Activated CD4-positive, alpha-beta T cell treated with anti-CD3 and anti-CD28 coated beads, Interleukin-2, amount 10 ng/mL, durations not matched to agents 24 days and 14 days (primary cell): ENCODE measurements around the gene CSRNP2. TPM values are rescaled to one million over a fixed set of nuclear protein-coding genes. Genes with fewer than 3 reads are reported as not detected.
"Not testable (repeated sequence)": the region's sequence is repeated elsewhere in the genome, so short reads cannot be mapped to it uniquely, and the experiment has no call there.

Source experiments
- DNase-seq: peaks from one replicate; pipeline ENCODE4 v3.0.0; 2022
- H3K27ac Mint-ChIP-seq: one replicate; pipeline ENCODE4 v1.8.0; 2022; ENCODE audit warnings: mild to moderate bottlenecking, mixed read lengths
- H3K27me3 Mint-ChIP-seq: one replicate; pipeline ENCODE4 v1.8.0; 2022; ENCODE audit warnings: mixed read lengths
- H3K36me3 Mint-ChIP-seq: one replicate; pipeline ENCODE4 v1.8.0; 2022; ENCODE audit warnings: low read depth, mild to moderate bottlenecking, mixed read lengths
- H3K4me1 Mint-ChIP-seq: one replicate; pipeline ENCODE4 v1.8.0; 2021; ENCODE audit warnings: mixed read lengths
- H3K4me3 Mint-ChIP-seq: one replicate; pipeline ENCODE4 v1.8.0; 2022; ENCODE audit warnings: mild to moderate bottlenecking, moderate library complexity, mixed read lengths
- H3K9me3 Mint-ChIP-seq: one replicate; pipeline ENCODE4 v1.8.0; 2021; ENCODE audit warnings: mixed read lengths
- intact Hi-C: fragments of 100-400 bp; cut with micrococcal nuclease; formaldehyde crosslinking; loops from one replicate; pipeline ENCODE4 v1.15.1; 2023
- total RNA-seq: library from RNA; stranded (reverse); gene quantifications from 2 replicates; pipeline ENCODE4 v1.2.3, GENCODE V29; 2022

The CSRNP2 gene
- total RNA-seq, 1 donor from 2014 or later: 22.9 TPM

DNA sequence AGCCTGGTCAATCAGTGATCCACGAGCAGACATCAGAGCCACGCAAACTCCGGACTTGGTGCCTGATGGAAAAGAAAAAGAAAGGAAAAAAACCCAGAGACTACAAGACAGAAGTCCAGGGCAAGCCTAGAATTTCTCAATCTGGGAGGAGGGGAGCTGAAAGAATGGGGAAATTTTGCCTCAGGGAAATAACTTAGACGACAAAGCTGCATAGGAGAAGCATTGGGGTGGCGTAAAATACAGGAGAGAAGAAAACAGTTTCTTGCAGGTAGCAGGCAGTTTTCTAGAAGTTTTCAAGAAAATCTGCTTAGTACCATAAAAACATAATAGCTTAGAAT, 54.6 kb downstream of the CSRNP2 start:
- intact Hi-C loops: loop anchor here (1.0 to 10.0 kb wide), 3 partner anchors 203 to 624 kb away; partner anchors contain the start of genes BIN2 and LARP4
- Mint-ChIP-seq H3K27ac (no peak overlapping the region), H3K4me1 (peaks cover 30% of the 10 kb centered on the region), H3K4me3 (no peak overlapping the region), H3K27me3 (peaks cover 9% of the 10 kb centered on the region), H3K9me3 (no peaks in the 10 kb centered on the region), H3K36me3 (peaks cover 7% of the 10 kb centered on the region)
- DNase-seq: no peak

GRCh38 chr12:51028126-51028812, 55.1 kb downstream of the CSRNP2 start:
- H3K4me3 Mint-ChIP-seq: peak overlapping the region; percentile 47

DNA sequence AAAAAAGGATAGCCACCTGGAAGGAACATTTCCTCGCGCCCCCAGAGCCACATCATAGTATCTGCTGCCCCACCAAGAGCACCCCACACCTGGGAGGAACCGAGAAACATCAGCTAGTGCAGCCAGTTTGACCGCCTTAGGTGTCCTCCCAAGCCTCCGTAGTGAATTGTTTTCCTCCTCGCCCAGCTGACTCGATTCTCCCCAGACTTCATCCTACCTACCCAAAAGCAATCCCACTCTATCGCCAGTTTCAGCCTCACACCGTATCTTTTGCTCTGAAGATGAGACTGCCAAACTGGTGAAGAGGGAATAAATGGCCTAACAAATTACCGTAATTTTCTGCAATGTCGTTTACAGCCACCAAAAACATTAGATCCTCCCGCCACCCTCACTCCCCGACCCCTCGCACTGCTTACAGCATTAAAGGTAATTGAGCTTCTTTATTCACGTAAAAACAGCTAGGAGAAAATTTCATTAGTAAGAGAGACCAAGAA, 56.0 kb downstream of the CSRNP2 start:
- Mint-ChIP-seq H3K36me3 (peaks cover 11% of the 10 kb centered on the region), H3K4me1 (peaks cover 36% of the 10 kb centered on the region), H3K4me3 (peak overlapping the region; percentile 47), H3K27me3 (peaks cover 9% of the 10 kb centered on the region), H3K27ac (peak overlapping the region; percentile 75), H3K9me3 (no peaks in the 10 kb centered on the region)
- no peak for DNase-seq
- intact Hi-C loops: loop anchor here (5.0 to 10.0 kb wide), 2 partner anchors 295 to 623 kb away; partner anchors contain the start of genes BIN2 and LARP4

More at GRCh38 chr12:51028126-51028812, 55.1 kb downstream of the CSRNP2 start:
- intact Hi-C loops: loop anchor here (1.0 to 10.0 kb wide), 3 partner anchors 203 to 623 kb away; partner anchors contain the start of genes BIN2 and LARP4
- no peak overlapping the region for H3K27ac Mint-ChIP-seq
- peaks cover 9% of the 10 kb centered on the region for H3K27me3 Mint-ChIP-seq
- H3K4me1 Mint-ChIP-seq: peaks cover 34% of the 10 kb centered on the region
- no peaks in the 10 kb centered on the region for H3K9me3 Mint-ChIP-seq
- peak; percentile 73 for DNase-seq
- peaks cover 10% of the 10 kb centered on the region for H3K36me3 Mint-ChIP-seq

- intact Hi-C loops: loop anchor here (1.0 to 10.0 kb wide), 9 partner anchors 15 to 621 kb away; partner anchors contain the start of genes BIN2, CSRNP2, DAZAP2 and LARP4
- DNase-seq: peak; percentile 98
- no peaks in the 10 kb centered on the region for H3K9me3 Mint-ChIP-seq
- peaks cover 9% of the 10 kb centered on the region for H3K27me3 Mint-ChIP-seq
- H3K27ac Mint-ChIP-seq: peak within 1 kb of the TSS; percentile 100
- peaks cover 15% of the 10 kb centered on the region for H3K36me3 Mint-ChIP-seq
- peak within 1 kb of the TSS; percentile 99 for H3K4me3 Mint-ChIP-seq
- peaks cover 45% of the 10 kb centered on the region for H3K4me1 Mint-ChIP-seq
Measured at GRCh38 chr12:51025836-51026638, 57.4 kb downstream of the CSRNP2 start, which contains the start of gene SLC11A2. Gene SLC11A2, minus strand, starts transcription at chr12:51026384. Its CDS starts 15,656 bp downstream, at chr12:51010728.

- DNase-seq: no peak
- H3K4me1 Mint-ChIP-seq: peaks cover 50% of the 10 kb centered on the region
- intact Hi-C loops: loop anchor here (2.0 to 10.0 kb wide), 6 partner anchors 15 to 621 kb away; partner anchors contain the start of genes BIN2, CSRNP2, DAZAP2 and LARP4
- H3K4me3 Mint-ChIP-seq: peak overlapping the region; percentile 99
- peak overlapping the region; percentile 100 for H3K27ac Mint-ChIP-seq
- H3K36me3 Mint-ChIP-seq: peaks cover 17% of the 10 kb centered on the region
- no peaks in the 10 kb centered on the region for H3K9me3 Mint-ChIP-seq
- H3K27me3 Mint-ChIP-seq: peaks cover 9% of the 10 kb centered on the region
Measured at GRCh38 chr12:51025338-51025835, 58.0 kb downstream of the CSRNP2 start.

- no peaks in the 10 kb centered on the region for H3K9me3 Mint-ChIP-seq
- peaks cover 17% of the 10 kb centered on the region for H3K36me3 Mint-ChIP-seq
- peak overlapping the region; percentile 100 for H3K27ac Mint-ChIP-seq
- peaks cover 57% of the 10 kb centered on the region for H3K4me1 Mint-ChIP-seq
- H3K4me3 Mint-ChIP-seq: peak overlapping the region; percentile 99
- H3K27me3 Mint-ChIP-seq: peaks cover 4% of the 10 kb centered on the region
- no peak for DNase-seq
- intact Hi-C loops: loop anchor here (1.0 to 10.0 kb wide), 6 partner anchors 13 to 619 kb away; partner anchors contain the start of genes CSRNP2, DAZAP2 and LARP4
Measured at GRCh38 chr12:51023625-51024382, 59.6 kb downstream of the CSRNP2 start.

GRCh38 chr12:51021694-51022093, 61.7 kb downstream of the CSRNP2 start:
- peaks cover 19% of the 10 kb centered on the region for H3K36me3 Mint-ChIP-seq
- peak overlapping the region; percentile 47 for H3K4me3 Mint-ChIP-seq
- peak overlapping the region; percentile 17 for H3K27ac Mint-ChIP-seq
- H3K9me3 Mint-ChIP-seq: no peaks in the 10 kb centered on the region
- DNase-seq: no peak
- intact Hi-C loops: loop anchor here (10.0 kb wide), 1 partner anchor 617 kb away; the partner anchor contains the start of gene LARP4
- H3K4me1 Mint-ChIP-seq: peaks cover 54% of the 10 kb centered on the region
- no peaks in the 10 kb centered on the region for H3K27me3 Mint-ChIP-seq

DNA sequence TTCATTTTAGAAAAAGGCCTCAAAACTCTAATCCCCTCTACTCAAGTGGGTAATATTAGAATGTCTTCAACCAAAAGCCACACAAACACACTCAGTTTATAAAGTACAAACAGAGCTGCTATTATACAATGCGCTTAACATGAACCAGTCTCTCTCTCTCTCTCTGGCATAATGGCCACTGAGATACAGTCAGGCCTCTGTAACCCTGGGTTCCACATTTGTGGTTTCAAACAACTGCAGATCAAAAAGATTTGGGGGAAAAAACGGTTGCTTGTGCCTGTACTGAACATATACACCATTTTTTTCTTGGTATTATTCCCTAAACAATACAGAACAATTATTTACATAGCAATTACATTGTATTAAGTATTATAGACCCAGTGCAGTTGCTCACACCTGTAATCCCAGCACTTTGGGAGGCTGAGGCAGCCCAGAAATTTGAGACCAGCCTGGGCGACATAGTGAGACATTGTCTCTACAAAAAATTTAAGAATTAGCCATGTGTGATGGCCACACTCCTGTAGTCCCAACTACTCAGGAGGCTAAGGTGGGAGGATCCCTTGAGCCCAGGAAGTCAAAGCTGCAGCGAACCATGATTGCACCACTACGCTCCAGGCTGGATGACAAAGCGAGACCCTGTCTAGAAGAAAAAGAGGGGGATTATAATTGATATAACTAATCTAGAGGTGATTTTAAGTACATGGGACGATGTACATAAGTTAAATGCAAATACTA, 62.8 kb downstream of the CSRNP2 start:
- Mint-ChIP-seq H3K36me3 (peaks cover 16% of the 10 kb centered on the region), H3K4me1 (peaks cover 49% of the 10 kb centered on the region), H3K27me3 (no peaks in the 10 kb centered on the region), H3K4me3 (peak overlapping the region; percentile 39), H3K27ac (peak overlapping the region; percentile 20), H3K9me3 (no peaks in the 10 kb centered on the region)
- no peak for DNase-seq
- intact Hi-C loops: loop anchor here (10.0 kb wide), 1 partner anchor 616 kb away; the partner anchor contains the start of gene LARP4

GRCh38 chr12:51019927-51020326, 63.5 kb downstream of the CSRNP2 start:
- H3K4me1 Mint-ChIP-seq: peaks cover 44% of the 10 kb centered on the region
- no peak for DNase-seq
- H3K27me3 Mint-ChIP-seq: no peaks in the 10 kb centered on the region
- H3K36me3 Mint-ChIP-seq: peaks cover 16% of the 10 kb centered on the region
- no peaks in the 10 kb centered on the region for H3K9me3 Mint-ChIP-seq
- intact Hi-C loops: loop anchor here (10.0 kb wide), 1 partner anchor 615 kb away; the partner anchor contains the start of gene LARP4
- H3K4me3 Mint-ChIP-seq: no peak overlapping the region
- H3K27ac Mint-ChIP-seq: no peak overlapping the region

GRCh38 chr12:51018956-51019355, 64.4 kb downstream of the CSRNP2 start:
- intact Hi-C loops: no loop called here
- DNase-seq: no peak
- Mint-ChIP-seq H3K36me3 (peaks cover 11% of the 10 kb centered on the region), H3K27me3 (no peaks in the 10 kb centered on the region), H3K4me1 (peaks cover 34% of the 10 kb centered on the region), H3K4me3 (no peak overlapping the region), H3K9me3 (no peaks in the 10 kb centered on the region), H3K27ac (no peak overlapping the region)

- DNase-seq: no peak
- Mint-ChIP-seq H3K27ac (peak overlapping the region; percentile 39), H3K4me1 (peaks cover 34% of the 10 kb centered on the region), H3K27me3 (no peaks in the 10 kb centered on the region), H3K36me3 (peaks cover 10% of the 10 kb centered on the region), H3K9me3 (no peaks in the 10 kb centered on the region), H3K4me3 (no peak overlapping the region)
- intact Hi-C loops: no loop called here
Measured at GRCh38 chr12:51017452-51017851, 65.9 kb downstream of the CSRNP2 start.

- H3K27me3 Mint-ChIP-seq, H3K9me3 Mint-ChIP-seq, H3K27ac Mint-ChIP-seq, intact Hi-C loops, H3K36me3 Mint-ChIP-seq, H3K4me3 Mint-ChIP-seq, DNase-seq: not testable (repeated sequence)
- H3K4me1 Mint-ChIP-seq: peaks cover 23% of the 10 kb centered on the region
Measured at GRCh38 chr12:51014467-51014866, 68.9 kb downstream of the CSRNP2 start.
